ENCODE measurements around the gene DAPK1.
A peak's percentile ranks its signal among the peaks of the same experiment; 100 is the strongest.

The DAPK1 gene

DNA sequence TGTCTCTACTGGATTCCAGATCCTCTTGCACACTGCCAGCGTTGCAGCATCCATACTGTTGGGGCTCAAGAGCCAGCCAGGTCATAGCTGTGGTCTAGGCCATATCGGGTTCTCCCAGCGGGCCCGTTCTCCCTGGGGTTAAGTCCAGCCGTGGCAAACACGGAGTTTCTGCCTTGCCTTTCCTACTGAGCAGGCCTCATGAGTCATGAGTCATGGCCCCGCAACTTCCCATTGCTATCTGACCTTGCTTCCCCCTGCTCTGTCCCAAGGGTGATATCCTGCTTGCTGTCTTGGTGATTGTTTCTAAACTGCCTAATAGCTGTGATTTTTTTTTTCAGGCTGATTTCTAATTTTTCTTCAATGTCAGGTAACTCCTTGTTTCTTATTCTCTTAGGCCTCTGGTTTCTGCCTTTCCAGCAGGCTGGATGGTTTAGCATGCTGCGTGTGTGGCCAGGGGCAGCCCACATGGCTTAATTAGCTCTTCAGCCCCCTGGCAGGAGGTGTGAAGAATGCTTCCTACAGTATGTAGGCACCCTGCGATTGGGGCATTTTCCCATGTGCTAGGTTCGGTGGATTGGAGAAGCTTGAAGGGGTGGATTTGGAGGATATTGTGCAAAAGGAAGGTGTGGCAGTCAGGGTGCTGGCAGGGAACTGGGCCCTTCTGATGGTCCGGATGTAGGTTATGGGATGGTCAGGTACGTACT, 18.7 kb downstream of the DAPK1 start:
- Histone ChIP-seq H3K4me1 (ENCODE audit: control insufficient read depth, insufficient read depth, low read length) (no peaks in the 10 kb centered on the region), H3K36me3 (ENCODE audit: control insufficient read depth in 2 of 2, insufficient read depth in 1 of 2, low read length in 2 of 2) (peaks cover 0 to 7% of the 10 kb centered on the region in 2 experiments; a peak in 1 of 3 replicates), H3K9me3 (ENCODE audit: control insufficient read depth, insufficient read depth, low read depth, low read length) (no peaks in the 10 kb centered on the region), H3K27ac (ENCODE audit: extremely low read depth, low read depth, low read length) (no peak overlapping the region), H3K4me3 (ENCODE audit: low read depth, low read length) (no peak overlapping the region)
- ChIA-PET CTCF (interaction anchor here (1.1 to 2.5 kb wide), 3 partner anchors 146 to 179 kb away, joined by 3 to 9 read pairs (median 4); no protein-coding TSS in a partner anchor), POLR2A (interaction anchor here (0.6 to 2.6 kb wide), 2 partner anchors 19 to 87 kb away, joined by 6 to 10 read pairs; partner anchors contain the start of gene DAPK1)
- no peak for TF ChIP-seq ZNF354C (tag by site-specific recombination; IDR thresholded peaks at IDR 0.05; ENCODE audit: borderline replicate concordance, low read depth)
- no peak for TF ChIP-seq ZNF248 (tag by site-specific recombination; IDR thresholded peaks at IDR 0.05)
- 0 out of 2 replicates have a peak, but pooled peaks have one; percentile 13 for TF ChIP-seq ZNF600 (tag by site-specific recombination; IDR thresholded peaks at IDR 0.05)
- TF ChIP-seq, protein P1, sequence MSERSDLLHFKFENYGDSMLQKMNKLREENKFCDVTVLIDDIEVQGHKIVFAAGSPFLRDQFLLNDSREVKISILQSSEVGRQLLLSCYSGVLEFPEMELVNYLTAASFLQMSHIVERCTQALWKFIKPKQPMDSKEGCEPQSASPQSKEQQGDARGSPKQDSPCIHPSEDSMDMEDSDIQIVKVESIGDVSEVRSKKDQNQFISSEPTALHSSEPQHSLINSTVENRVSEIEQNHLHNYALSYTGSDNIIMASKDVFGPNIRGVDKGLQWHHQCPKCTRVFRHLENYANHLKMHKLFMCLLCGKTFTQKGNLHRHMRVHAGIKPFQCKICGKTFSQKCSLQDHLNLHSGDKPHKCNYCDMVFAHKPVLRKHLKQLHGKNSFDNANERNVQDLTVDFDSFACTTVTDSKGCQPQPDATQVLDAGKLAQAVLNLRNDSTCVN (tag by site-specific recombination; optimal IDR thresholded peaks at IDR 0.05) = no peak
- TF ChIP-seq KLF8 (tag by site-specific recombination; IDR thresholded peaks at IDR 0.05) = no peak
- TF ChIP-seq ZNF10 (tag by site-specific recombination; IDR thresholded peaks at IDR 0.05) = no peak
- TF ChIP-seq, protein P2, sequence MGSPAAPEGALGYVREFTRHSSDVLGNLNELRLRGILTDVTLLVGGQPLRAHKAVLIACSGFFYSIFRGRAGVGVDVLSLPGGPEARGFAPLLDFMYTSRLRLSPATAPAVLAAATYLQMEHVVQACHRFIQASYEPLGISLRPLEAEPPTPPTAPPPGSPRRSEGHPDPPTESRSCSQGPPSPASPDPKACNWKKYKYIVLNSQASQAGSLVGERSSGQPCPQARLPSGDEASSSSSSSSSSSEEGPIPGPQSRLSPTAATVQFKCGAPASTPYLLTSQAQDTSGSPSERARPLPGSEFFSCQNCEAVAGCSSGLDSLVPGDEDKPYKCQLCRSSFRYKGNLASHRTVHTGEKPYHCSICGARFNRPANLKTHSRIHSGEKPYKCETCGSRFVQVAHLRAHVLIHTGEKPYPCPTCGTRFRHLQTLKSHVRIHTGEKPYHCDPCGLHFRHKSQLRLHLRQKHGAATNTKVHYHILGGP (tag by site-specific recombination; IDR thresholded peaks at IDR 0.05) = no peak
- TF ChIP-seq ZIC2 (tag by site-specific recombination; IDR thresholded peaks at IDR 0.05) = peak; percentile 53; the same call in 1 of the 2 replicates
- TF ChIP-seq SETDB1 (IDR thresholded peaks at IDR 0.05; ENCODE audit: insufficient read length, low read length) = peak; percentile 40
- no peak for TF ChIP-seq ZNF677 (tag by site-specific recombination; IDR thresholded peaks at IDR 0.05)
- TF ChIP-seq MZF1 (tag by site-specific recombination; IDR thresholded peaks at IDR 0.05; ENCODE audit: borderline replicate concordance) = no peak

DNA sequence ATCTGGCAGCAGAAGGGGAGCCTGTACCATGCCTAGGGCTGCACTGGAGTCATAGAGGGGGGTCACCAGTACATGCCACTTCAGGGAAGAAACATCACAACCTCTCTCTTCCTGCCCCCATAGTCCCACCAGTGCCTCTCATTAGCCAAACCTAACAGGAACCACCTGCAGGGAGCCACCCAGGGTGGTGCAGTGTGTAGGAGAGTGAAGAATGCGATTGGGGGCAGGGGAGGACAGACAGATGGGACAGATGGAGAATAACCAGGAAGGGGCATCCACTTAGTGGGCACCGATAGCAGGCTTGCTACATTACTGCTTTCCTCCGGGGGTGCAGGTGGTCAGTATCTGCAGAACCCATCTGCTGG, 19.2 kb downstream of the DAPK1 start:
- Histone ChIP-seq H3K4me1 (ENCODE audit: control insufficient read depth, insufficient read depth, low read length) (no peaks in the 10 kb centered on the region), H3K36me3 (ENCODE audit: control insufficient read depth in 2 of 2, insufficient read depth in 1 of 2, low read length in 2 of 2) (peaks cover 0 to 9% of the 10 kb centered on the region in 2 experiments; a peak in 1 of 3 replicates), H3K4me3 (ENCODE audit: low read depth, low read length) (no peak overlapping the region), H3K27ac (ENCODE audit: extremely low read depth, low read depth, low read length) (no peak overlapping the region), H3K9me3 (ENCODE audit: control insufficient read depth, insufficient read depth, low read depth, low read length) (no peaks in the 10 kb centered on the region)
- CTCF ChIA-PET = no interaction called here
- POLR2A ChIA-PET = no interaction called here
- TF ChIP-seq ZNF629 (tag by site-specific recombination; IDR thresholded peaks at IDR 0.05) = no peak
- no peak for TF ChIP-seq ZNF214 (tag by site-specific recombination; IDR thresholded peaks at IDR 0.05; ENCODE audit: borderline replicate concordance)
- TF ChIP-seq, protein P3, sequence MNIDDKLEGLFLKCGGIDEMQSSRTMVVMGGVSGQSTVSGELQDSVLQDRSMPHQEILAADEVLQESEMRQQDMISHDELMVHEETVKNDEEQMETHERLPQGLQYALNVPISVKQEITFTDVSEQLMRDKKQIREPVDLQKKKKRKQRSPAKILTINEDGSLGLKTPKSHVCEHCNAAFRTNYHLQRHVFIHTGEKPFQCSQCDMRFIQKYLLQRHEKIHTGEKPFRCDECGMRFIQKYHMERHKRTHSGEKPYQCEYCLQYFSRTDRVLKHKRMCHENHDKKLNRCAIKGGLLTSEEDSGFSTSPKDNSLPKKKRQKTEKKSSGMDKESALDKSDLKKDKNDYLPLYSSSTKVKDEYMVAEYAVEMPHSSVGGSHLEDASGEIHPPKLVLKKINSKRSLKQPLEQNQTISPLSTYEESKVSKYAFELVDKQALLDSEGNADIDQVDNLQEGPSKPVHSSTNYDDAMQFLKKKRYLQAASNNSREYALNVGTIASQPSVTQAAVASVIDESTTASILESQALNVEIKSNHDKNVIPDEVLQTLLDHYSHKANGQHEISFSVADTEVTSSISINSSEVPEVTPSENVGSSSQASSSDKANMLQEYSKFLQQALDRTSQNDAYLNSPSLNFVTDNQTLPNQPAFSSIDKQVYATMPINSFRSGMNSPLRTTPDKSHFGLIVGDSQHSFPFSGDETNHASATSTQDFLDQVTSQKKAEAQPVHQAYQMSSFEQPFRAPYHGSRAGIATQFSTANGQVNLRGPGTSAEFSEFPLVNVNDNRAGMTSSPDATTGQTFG (tag by site-specific recombination; IDR thresholded peaks at IDR 0.05; ENCODE audit: borderline replicate concordance) = no peak
- TF ChIP-seq, protein P4, sequence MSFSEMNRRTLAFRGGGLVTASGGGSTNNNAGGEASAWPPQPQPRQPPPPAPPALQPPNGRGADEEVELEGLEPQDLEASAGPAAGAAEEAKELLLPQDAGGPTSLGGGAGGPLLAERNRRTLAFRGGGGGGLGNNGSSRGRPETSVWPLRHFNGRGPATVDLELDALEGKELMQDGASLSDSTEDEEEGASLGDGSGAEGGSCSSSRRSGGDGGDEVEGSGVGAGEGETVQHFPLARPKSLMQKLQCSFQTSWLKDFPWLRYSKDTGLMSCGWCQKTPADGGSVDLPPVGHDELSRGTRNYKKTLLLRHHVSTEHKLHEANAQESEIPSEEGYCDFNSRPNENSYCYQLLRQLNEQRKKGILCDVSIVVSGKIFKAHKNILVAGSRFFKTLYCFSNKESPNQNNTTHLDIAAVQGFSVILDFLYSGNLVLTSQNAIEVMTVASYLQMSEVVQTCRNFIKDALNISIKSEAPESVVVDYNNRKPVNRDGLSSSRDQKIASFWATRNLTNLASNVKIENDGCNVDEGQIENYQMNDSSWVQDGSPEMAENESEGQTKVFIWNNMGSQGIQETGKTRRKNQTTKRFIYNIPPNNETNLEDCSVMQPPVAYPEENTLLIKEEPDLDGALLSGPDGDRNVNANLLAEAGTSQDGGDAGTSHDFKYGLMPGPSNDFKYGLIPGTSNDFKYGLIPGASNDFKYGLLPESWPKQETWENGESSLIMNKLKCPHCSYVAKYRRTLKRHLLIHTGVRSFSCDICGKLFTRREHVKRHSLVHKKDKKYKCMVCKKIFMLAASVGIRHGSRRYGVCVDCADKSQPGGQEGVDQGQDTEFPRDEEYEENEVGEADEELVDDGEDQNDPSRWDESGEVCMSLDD (tag by site-specific recombination; IDR thresholded peaks at IDR 0.05) = no peak
- TF ChIP-seq, protein P5, sequence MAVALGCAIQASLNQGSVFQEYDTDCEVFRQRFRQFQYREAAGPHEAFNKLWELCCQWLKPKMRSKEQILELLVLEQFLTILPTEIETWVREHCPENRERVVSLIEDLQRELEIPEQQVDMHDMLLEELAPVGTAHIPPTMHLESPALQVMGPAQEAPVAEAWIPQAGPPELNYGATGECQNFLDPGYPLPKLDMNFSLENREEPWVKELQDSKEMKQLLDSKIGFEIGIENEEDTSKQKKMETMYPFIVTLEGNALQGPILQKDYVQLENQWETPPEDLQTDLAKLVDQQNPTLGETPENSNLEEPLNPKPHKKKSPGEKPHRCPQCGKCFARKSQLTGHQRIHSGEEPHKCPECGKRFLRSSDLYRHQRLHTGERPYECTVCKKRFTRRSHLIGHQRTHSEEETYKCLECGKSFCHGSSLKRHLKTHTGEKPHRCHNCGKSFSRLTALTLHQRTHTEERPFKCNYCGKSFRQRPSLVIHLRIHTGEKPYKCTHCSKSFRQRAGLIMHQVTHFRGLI (tag by site-specific recombination; IDR thresholded peaks at IDR 0.05) = no peak
- TF ChIP-seq ZNF560 (tag by site-specific recombination; IDR thresholded peaks at IDR 0.05; ENCODE audit: borderline replicate concordance) = no peak
- TF ChIP-seq ZNF610 (tag by site-specific recombination; IDR thresholded peaks at IDR 0.05; ENCODE audit: borderline replicate concordance) = no peak
- no peak for TF ChIP-seq ZNF785 (tag by site-specific recombination; IDR thresholded peaks at IDR 0.05)
